HG02870 (cell line): ENCODE results near the gene ARHGAP26.

ENCODE experiments used
- ATAC-seq: cut with Tn5 transposase; IDR thresholded peaks from one replicate; pipeline ENCODE4 v1.9.1; 2021; ENCODE audit warnings: mild to moderate bottlenecking, moderate library complexity; ENCODE audit not compliant: unreplicated experiment

ARHGAP26 gene

DNA sequence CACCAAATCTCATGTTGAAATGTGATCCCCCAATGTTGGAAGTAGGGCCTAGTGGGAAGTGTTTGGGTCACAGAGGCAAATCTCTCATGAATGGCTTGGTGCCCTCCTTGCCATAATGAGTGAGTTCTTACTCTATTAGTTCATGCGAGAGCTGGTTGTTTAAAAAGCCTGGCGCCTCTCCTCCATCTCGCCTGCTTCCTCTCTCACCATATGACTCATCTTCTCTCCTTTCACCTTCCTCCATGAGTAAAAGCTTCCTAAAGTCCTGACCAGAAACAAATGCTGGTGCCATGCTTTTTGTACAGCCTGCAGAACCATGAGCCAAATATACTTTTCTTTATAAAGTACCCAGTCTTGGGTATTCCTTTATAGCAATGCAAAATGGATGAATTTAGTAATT, 20.9 kb upstream of the ARHGAP26 start:
- ATAC-seq, result no peak

DNA sequence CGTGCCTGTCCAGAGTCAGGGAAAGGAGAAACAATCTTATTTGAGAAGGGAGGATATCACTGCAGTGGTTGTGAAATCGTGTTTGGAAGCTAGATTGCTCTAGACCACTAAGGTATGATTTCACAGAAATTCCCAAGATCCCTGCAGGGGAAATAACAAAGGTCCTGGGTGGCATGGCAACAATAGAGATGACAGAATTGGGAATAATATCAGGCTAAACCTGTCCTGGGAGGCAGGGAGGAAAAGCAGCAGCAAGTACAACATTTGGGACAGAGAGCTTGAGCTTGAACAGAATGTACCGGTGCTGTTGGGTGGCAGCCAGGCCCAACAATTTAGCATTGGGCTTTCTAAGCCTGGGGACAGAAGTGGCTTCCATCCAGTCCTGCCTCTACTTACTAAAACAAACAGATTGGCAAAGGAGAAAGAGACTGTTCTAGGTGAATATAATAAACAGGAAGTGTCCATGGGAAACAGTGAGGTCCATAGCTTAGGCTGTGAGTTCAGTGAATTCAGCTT, 17.0 kb upstream of the ARHGAP26 start:
- ATAC-seq, result no peak

DNA sequence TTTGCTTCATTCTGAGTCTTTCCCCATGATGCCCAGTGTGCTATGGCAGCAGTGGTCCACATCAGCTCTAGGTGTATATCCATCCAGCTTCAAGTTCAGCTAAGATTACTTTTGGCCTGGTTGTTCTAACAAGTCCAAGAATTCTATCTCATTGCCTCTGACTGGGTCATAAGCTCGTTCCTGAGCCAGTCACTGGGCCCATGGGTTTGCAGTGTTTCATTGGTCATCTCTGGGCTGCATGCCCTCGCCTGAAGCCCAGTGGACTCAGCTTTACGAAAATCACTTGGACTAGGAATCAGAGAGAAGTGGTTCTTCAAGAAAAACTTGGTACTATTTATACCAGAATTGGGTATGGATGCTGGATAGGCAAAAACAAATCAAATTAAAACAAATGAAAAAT, 16.1 kb upstream of the ARHGAP26 start:
- no peak for ATAC-seq

DNA sequence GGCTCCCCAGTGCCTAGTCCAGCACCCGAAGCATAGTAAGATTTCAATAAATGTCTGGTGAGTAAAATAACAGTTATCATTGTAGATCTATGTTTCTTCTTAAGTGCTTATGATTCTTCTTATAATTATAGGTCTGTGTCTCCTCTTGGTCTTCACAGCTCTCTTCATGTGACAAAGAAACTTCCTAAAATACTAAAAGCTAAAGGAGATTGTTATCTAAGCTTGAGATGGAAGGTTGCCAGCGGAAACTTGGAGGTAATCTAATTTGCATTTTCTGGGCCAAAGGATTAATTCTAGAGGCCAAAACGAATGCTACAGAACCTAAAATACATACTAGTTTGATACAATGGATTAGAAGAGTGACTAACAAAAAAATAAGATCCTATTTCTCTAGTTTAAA, 13.6 kb upstream of the ARHGAP26 start:
- no peak for ATAC-seq

DNA sequence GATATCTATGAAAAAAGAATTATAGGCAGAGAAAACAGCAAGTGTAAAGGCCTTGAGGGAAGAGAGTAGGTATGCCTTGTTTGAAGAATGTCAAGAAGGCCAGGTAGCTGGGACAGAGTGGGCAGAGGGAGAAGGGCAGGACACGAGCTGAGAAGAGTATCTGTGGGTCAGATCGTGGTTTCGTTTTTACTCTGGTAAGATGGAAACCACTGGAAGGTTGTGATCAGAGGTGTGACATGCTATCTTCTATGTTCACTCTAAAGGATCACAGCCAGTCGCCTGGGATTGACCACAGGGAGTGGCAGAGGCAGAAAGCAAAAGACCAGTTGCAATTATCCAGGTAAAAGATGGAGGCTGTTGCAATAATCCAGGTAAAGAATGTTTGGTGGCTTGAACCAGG, 12.6 kb upstream of the ARHGAP26 start:
- no peak for ATAC-seq

DNA sequence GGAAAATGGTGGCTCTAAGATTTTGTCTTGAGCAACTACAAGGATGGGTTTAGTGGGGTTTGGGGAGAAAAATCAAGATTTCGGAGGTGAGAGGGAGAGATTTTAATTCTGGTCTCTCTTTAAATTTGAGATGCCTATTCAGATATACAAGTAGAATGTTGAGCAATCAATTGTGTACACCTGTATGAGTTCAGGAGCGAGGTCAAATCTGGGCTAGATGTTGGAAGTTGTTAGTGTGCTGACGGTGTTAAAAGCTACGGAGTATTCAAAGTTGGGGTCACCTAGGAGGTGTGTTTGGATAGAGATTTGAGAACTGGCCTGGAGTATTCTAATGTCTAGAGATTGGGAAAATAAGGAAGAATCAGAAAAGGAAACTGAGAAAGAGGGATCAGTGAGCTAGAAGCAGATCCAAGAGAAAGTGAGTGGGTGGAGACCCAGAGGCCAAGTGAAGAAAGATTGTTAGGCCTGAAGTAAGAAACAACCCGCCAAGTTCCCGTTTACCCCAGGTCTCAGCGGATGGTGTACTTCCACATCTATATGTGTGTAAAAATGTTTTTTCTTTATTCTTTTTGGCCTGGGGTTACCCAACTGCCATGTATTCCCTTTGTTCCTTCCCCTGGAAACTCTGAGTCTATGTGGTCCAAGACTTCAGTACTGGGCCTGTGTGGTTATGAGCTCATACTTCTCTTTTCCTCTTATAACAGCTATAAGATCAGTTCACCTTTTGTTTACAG, 11.9 kb upstream of the ARHGAP26 start:
- ATAC-seq, result no peak

DNA sequence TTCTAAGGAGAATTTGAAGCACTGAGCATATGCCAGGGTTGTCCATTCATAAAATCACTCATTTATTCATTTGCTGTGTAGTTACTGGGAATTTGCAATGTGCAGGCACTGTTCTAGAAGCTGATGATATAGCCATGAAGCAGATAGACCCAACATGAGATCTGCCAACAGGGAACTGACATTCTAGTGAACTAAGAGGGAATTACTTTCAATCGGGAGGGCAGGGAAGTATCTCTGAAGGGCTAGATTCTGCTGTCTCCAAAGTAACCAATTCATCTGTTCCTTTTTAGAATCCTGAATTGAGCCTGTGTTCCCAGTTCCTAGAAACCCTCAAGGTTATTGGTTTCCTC, 11.4 kb upstream of the ARHGAP26 start:
- ATAC-seq, result no peak

DNA sequence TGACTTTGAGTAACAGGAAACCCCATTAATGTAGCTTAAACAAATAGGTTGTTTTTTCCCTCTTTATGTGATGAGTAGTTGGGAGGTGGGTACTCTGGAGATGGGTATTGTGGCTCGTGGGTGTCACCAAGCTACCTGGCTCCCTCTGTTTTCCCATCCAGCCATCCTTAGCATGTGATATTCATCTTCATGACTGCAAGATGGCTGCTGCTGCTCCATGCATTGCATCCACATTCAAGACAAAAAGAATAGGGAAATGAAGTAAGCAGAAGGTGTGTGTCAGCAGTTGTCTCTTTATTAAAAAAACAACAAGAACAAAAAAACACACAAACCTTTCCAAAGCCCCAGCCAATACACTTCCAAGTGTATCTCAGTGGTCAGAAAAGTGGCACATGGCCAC, 6.5 kb upstream of the ARHGAP26 start:
- no peak for ATAC-seq

DNA sequence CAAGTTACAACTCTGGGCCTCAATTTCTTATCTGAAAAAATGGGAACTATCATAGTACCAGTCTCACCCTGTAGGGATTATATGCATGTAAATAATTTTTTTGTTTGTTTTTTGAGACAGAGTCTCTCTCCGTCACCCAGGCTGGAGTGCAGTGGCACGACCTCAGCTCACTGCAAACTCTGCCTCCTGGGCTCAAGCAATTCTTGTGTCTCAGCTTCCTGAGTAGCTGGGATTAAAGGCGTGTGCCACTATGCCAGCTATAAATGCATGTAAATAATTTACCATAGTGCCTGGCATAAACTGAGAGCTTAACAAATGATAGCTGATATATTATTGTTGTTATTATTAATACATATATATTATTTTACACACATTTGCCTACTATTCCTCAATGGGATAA, 3.0 kb upstream of the ARHGAP26 start:
- no peak for ATAC-seq

DNA sequence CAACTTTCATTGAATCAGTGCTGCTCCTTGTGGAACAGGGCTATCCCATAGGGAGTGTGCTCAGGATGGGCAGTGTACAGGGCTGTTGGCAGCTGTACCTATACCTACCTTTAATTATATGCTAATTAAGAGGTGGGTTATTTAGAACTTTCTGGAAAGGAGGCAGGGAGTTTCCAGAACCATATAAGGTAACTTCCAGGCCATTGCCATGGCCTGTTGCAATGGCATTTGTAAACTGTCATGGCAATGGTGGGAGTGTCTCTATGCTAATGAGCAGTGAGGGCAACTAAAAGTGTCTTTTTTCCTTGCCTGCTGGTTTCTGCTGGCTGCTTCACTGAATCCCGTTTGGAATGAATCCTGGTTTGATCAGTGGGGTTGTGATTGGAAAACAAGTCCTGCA, 2.3 kb upstream of the ARHGAP26 start:
- no peak for ATAC-seq

DNA sequence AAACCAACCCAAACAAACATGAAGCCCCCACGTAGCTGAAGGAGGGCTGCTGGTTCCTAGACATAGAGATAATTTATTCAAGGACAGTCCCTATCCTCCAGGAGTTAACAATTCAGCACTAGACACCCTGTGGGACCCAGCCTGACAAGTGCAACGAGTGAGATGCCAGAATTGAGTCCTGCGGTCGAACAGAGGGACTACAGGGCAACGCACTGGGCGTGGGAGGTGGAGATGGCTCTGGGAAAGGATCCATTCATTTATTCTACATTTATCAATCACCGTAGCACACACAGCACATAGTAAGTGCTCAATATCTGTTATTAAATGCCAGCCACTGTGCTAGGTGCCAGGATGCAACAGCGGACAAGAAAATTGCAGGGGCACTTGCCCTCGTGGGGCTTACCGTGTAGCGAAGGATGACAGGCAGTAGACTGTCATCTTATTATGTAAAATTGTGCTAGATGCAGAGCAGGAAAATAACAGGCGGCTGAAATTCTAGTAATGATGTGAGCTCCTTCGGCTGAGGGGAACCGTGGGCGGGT, 855 bp upstream of the ARHGAP26 start:
- no peak for ATAC-seq

DNA sequence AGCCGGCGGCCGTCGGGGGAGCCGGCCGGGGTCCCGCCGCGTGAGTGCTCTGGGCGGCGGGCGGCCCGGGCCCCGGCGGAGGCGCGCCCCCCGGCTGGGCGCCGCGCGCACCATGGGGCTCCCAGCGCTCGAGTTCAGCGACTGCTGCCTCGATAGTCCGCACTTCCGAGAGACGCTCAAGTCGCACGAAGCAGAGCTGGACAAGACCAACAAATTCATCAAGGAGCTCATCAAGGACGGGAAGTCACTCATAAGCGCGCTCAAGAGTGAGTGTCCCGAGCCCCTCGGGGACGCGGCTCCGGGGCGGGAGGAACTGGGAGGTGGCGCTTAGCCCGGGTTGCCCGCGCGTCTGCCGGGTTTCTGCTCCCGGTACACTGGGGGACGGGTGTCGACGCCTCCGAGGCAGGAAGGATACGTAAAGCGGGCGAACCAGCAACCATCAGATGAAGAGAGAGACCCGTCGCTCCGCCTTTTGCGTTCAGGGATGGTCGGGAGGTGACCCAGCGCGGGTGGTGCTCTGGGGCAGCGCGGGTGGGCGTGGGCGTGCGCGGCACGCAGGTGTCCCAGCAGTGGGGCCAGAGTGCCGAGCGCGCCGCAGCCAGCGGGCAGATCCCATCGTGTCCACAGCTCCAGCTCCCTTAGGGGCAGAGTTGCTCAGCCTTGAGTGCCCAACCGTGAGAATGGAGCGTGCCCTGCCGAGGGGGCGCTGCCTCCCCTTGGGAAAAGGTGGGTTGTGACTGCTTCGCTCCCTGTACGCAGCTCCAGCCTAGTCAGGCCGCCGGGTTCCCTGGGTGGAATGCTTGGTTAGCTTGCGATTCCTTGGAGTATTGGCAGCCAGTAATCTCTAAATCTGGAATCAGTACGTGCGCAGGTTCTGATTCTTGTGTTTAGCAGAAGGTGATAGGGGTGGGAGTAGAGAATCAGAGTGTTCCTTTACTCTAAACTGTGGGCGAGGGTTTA, 753 bp downstream of the ARHGAP26 start:
- peak; percentile 22 for ATAC-seq

DNA sequence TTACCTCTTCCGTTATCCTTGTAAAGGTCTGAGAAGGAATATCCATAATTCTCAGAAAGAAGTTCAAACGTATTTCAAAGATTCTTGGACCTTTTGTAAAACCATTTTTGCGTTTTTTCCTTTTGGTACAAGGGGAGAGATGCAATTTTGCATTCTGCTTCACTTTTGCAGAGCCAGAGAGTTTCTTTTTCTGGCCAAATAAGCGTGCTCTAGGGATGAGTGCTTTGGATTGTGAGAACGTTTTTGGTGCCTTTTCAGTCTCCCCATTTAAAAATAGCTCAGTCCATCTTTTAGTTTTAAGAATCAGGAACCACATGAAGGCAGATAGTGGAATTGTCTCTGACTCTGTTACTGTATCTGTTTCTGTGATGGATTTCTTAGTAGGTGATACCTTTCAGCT, 1.5 kb downstream of the ARHGAP26 start:
- ATAC-seq, result no peak

DNA sequence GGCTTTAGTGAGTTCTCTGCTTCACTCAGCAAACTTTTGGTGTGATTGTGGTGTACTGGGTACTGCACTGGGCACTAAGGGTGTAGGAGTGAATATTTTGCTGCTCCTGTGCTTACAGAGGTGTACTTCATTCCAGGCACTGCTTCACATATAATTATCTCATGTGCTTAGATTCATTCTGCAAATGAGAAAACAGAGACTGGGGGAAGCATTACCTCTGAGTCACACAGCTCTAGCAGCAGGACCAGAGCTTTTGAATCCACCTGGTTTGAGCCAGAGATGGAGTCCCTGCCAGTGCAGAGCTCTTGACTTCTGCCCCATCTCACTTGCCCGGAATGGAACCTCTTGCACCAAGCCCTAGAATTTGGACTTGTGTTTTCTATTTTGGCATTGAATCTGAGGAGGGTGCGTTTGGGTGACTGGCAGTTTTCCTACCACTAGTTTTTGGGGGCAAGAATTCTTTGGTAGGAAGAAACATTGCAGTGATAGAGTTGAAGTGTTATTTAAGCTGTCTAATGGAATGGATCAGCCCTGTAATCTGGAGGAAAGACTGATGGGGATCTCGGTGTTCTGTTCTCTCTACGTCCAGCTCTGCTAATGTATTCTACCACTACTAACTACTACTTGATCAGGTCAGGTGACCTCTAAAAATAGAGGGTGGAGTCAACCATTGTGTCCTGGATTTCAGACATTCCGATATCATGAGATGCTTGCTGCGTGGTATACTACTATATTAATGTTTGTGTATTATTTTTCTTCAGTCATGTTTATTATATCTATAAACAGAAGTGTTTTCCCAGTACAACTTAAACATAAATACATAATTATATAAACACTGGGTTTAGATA, 2.5 kb downstream of the ARHGAP26 start:
- ATAC-seq, result no peak

DNA sequence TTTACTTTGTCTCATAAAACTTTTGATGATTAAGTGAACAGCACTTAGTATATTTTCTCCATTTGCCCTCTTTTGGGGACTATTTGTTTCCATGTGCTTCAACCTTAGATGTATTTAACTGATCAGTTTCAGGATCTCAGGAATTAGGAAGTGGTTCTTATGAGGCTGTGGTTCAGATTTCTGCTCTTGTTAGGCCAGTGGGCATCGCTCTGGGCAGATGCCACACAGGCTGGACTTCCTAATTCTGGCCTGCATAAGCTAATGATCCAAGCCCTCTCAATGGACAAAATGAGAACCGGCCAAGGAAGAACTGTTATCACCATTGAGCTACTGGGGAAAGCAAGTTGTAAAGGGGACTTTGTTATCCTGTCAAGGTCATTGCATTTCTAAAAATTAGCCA, 6.9 kb downstream of the ARHGAP26 start:
- no peak for ATAC-seq

DNA sequence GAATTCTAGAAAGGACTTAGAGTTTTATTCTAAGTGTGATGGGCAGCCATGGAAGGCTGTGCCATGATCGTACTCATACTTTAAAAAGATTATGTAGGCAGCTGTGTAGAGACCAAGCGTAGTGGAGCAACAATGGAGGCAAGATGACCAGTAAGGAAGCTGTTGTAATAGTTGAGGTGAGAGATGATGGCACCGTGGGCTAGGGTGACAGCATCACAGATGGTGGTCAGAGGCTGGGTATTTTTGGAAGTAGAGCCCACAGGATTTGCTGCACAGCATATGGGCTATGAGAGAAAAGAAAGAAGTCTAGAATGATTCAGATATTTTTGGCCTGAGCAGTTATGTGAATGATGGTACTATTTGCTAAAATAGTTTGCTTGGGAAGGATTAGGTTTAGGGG, 7.7 kb downstream of the ARHGAP26 start:
- no peak for ATAC-seq

DNA sequence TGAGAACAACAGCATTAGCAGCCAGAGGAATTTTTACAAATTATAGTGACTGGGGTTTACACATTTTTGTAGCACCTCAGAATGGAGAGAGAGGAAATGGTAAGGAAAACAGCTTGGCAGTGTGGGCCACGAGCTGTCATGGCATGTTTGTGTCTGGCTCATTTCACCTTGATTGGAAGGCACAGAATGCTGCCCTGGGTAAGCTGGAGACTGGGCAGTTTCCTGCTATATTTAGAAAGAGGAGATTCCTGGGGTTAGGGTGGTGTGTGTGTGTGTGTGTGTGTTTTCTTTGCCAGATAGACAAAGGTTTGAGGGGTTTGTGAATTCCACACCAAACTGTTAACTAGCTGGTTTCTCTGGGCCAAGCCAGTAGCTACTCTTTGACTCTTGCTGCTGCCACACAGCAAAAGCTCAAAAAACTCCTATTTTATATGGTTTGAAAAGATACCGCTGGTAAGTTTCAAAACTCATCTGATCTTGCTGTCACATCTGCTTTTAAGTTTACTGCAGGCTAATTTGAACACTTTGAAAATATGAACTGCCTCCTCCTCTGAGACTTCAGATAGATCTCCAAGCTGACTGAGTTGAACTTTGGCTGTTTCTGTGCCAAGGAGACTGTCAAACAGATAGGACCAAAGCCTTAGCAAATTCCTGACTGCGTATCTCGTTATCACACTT, 9.1 kb downstream of the ARHGAP26 start:
- ATAC-seq, result no peak

DNA sequence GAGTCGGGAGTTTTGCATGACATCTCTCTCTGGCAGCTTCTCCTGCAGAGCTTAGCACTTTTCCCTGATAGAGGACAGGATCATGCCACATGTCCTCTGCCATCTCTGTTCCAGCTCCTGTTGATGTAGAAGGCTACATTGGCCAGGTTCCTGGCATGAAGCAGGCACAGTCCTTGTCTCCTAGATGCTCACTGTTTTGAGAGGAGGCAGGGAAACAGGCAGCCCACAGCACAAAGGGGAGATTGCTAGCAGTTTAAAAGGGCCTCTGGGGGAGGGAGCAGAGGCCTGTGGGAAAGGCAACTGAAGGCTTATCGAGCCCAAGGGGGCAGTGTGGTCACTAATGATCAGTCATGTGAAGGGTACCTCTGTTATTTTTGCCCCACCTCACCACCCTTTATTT, 10.7 kb downstream of the ARHGAP26 start:
- ATAC-seq, result no peak

DNA sequence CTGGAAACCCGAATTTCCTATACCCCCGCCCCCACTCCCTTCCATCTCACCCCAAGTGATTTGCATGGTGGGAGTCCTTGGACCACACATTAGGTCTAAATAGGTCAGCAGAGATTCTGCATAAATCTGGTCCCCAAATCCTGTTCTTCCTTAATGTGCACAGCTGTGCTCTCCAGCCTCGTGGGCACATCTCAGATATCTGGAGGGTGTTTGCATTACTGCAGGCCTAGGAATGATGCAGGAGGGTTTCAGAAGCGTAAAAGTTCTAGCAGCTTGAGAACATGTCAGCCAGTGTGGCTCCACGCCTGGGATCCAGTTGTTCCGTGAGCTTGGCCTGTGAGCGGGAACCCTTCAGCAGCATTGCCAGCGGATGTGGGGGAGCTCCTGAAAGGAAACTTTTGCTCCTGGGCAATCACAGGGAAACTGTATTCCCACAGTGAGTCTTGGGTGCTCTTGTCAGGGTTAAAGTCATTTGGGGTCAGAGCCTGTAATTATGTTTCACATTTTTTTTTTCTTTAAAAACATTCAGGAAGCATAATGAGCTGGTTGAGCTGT, 12.9 kb downstream of the ARHGAP26 start:
- no peak for ATAC-seq
